Nephron (organoid): ENCODE data around the gene GPC1.

Experiments used
- H3K27ac Mint-ChIP-seq, 3 experiments: 2 replicates each; pipeline ENCODE4 v1.8.0; 2020; ENCODE audit warnings: mixed read lengths in 3 of 3, mild to moderate bottlenecking in 2 of 3, moderate library complexity in 1 of 3
- H3K27me3 Mint-ChIP-seq: 2 replicates; pipeline ENCODE4 v1.8.0; 2021; ENCODE audit warnings: low read depth, mild to moderate bottlenecking, moderate library complexity, mixed read lengths
- H3K36me3 Mint-ChIP-seq: 2 replicates; pipeline ENCODE4 v1.8.0; 2020; ENCODE audit warnings: low read depth, mixed read lengths
- H3K4me1 Mint-ChIP-seq: 2 replicates; pipeline ENCODE4 v1.8.0; 2020; ENCODE audit warnings: mixed read lengths
- H3K4me3 Mint-ChIP-seq, 3 experiments: 2 replicates each; pipeline ENCODE4 v1.8.0; 2020; ENCODE audit warnings: mild to moderate bottlenecking in 3 of 3, mixed read lengths in 3 of 3, moderate library complexity in 2 of 3
- H3K9me3 Mint-ChIP-seq: 2 replicates; pipeline ENCODE4 v1.8.0; 2020; ENCODE audit warnings: mixed read lengths
- CTCF ChIP-seq, 3 experiments: fragments of 200-600 bp; sonication (generic); IDR thresholded peaks; one replicate each; pipeline ENCODE4 v1.5.0; 2021; ENCODE audit warnings: antibody characterized with exemption in 3 of 3; ENCODE audit not compliant: unreplicated experiment in 3 of 3

Gene GPC1

GRCh38 chr2:240403396-240404104 is 31.9 kb upstream of the GPC1 start:
- Mint-ChIP-seq H3K9me3 (no peaks in the 10 kb centered on the region), H3K36me3 (no peaks in the 10 kb centered on the region), H3K27me3 (peaks cover 4% of the 10 kb centered on the region), H3K27ac (peak overlapping the region in 2 of 3 experiments; percentile 10 to 30), H3K4me3 (no peak overlapping the region), H3K4me1 (peaks cover 7% of the 10 kb centered on the region)
- TF ChIP-seq CTCF (IDR thresholded peaks at IDR 0.05; ENCODE audit: unreplicated experiment in 3 of 3): no peak

GRCh38 chr2:240404174-240404852 is 31.1 kb upstream of the GPC1 start:
- Mint-ChIP-seq H3K4me3 (no peak overlapping the region), H3K9me3 (no peaks in the 10 kb centered on the region), H3K4me1 (peaks cover 7% of the 10 kb centered on the region), H3K27me3 (peaks cover 6% of the 10 kb centered on the region), H3K27ac (no peak overlapping the region), H3K36me3 (no peaks in the 10 kb centered on the region)
- no peak for TF ChIP-seq CTCF (IDR thresholded peaks at IDR 0.05; ENCODE audit: unreplicated experiment in 3 of 3)

GRCh38 chr2:240405133-240405532 is 30.3 kb upstream of the GPC1 start:
- Mint-ChIP-seq H3K36me3 (no peaks in the 10 kb centered on the region), H3K4me3 (no peak overlapping the region), H3K27ac (no peak overlapping the region)

GRCh38 chr2:240405684-240406313 is 29.7 kb upstream of the GPC1 start:
- Mint-ChIP-seq H3K36me3 (no peaks in the 10 kb centered on the region), H3K4me3 (no peak overlapping the region), H3K9me3 (no peaks in the 10 kb centered on the region), H3K4me1 (peaks cover 17% of the 10 kb centered on the region), H3K27me3 (peaks cover 9% of the 10 kb centered on the region), H3K27ac (no peak overlapping the region)
- no peak for TF ChIP-seq CTCF (IDR thresholded peaks at IDR 0.05; ENCODE audit: unreplicated experiment in 3 of 3)

More at GRCh38 chr2:240405133-240405532, 30.3 kb upstream of the GPC1 start:
- H3K9me3 Mint-ChIP-seq: no peaks in the 10 kb centered on the region
- no peak for TF ChIP-seq CTCF (IDR thresholded peaks at IDR 0.05; ENCODE audit: unreplicated experiment in 3 of 3)
- peaks cover 9% of the 10 kb centered on the region for H3K27me3 Mint-ChIP-seq
- H3K4me1 Mint-ChIP-seq: peaks cover 13% of the 10 kb centered on the region

- no peaks in the 10 kb centered on the region for H3K36me3 Mint-ChIP-seq
- H3K4me1 Mint-ChIP-seq: peaks cover 17% of the 10 kb centered on the region
- H3K4me3 Mint-ChIP-seq: no peak overlapping the region
- H3K27me3 Mint-ChIP-seq: peaks cover 9% of the 10 kb centered on the region
- TF ChIP-seq CTCF (IDR thresholded peaks at IDR 0.05; ENCODE audit: unreplicated experiment in 3 of 3): no peak
- H3K9me3 Mint-ChIP-seq: no peaks in the 10 kb centered on the region
- no peak overlapping the region for H3K27ac Mint-ChIP-seq
Observed at GRCh38 chr2:240407090-240407489, 28.4 kb upstream of the GPC1 start.
